HL-60/S4 (cell line): ENCODE data around the gene DNAI2.

Source experiments
- in situ Hi-C: fragments of 300-500 bp; cut with MboI; formaldehyde crosslinking; loops from 2 replicates; pipeline ENCODE4 v1.14.3; 2022; ENCODE audit warnings: low sequenced_read_pairs

The DNAI2 gene

DNA sequence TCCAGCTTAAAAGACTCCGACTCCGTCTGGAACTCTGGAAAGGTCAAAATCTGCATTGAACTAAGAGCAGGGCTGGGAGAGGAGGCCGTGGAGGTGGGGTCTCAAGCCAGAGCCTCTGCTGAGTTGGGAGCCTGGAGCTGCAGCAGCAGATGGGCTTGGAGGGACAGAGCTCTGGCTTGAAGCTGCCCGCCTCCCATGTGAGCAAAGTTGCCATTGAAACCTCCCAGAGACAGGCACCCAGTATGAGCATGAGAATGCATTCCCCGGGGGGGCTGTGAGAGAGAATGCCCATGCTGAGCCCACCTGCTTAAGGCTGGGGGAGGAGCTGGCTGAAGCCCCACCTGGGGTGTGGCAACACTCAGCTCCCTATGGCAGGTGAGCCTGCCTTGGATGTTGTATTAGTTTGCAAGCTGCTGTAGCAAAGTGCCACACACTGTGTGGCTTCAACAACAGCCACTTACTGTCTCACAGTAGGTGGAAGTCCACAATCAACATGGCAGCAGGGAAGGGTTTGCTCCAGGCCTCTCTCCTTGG, 61.6 kb downstream of the DNAI2 start:
- in situ Hi-C loops: no loop called here

DNA sequence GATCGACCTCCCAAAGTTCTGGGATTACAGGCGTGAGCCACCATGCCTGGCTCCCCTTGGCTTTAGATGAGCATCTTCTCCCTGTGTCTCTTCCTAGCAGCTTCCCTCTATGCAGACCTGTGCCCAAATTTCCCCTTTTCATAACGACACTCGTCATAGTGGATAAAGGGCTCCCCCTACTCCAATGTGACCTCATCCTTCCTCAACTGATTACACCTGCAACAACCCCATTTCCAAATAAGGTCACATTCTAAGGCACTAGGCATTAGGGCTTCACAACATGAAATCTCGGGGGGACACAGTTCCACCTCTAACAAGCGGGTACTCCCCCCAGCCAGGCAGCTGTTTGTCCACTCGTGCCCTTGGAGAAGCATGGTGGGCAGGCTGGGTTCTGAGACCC, 62.3 kb downstream of the DNAI2 start:
- in situ Hi-C loops: no loop called here

DNA sequence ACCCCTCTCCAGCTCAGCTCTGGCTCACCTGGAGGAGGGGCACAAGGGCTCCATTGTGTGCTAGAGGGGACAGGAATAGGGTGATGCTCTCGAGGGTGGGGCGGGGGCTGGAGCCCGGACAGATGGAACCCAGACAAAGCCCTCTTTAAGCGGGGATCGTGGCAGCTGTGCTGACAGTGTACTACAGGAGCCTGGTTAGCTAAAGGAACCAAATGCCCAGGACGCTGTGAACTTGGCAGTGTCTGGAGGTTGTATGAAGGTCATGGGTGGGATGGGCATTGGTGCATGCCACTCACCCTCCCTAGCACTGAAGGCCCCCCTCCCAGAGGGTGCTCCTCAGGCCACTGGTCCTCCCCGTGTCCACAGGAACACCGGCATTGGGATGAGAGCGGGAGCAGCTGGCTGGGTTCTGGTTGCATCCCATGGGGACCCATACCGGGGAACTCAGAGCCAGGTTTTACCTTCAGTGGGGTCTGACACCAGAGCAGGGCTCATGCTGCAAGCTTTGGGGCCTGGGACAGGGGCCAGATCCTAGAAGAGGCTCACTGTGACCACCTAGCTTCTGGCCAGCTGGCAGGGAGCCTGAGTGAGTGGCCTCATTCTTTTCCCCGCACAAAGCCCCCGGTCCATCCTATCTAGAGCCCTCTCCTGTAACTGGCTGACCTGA, 63.9 kb downstream of the DNAI2 start:
- in situ Hi-C loops: no loop called here

DNA sequence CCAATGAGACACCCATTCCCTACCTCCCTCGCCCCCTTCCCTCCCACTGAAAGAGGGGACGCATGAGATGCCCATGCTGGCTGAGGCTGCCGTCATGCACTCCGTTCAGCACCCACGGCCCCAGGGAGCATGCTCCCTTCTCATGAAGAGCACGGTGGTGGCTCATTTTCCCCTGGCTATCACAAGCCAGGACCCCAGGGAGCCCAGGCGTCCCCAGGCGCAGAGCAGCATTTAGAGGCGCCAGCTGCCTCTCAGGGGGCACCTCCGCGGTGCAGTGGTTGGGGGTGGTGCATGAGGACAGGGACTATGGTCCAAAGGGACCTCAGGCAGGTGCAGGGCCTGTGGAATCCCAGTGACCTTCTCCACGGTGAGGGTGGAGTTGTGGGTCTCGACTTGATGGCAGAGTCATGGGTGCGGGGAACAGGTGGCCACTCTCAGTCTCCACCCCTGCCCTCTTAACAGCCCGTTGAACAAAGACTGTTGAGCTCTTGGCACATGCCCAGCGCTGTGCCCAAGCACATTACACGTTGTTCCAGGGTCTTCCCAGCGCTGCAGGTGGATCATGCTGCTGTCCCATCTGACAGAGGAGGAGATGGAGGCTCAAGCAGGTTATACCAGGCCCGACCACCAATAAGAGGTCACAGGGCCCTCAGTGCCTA, 65.6 kb downstream of the DNAI2 start:
- in situ Hi-C loops: no loop called here

DNA sequence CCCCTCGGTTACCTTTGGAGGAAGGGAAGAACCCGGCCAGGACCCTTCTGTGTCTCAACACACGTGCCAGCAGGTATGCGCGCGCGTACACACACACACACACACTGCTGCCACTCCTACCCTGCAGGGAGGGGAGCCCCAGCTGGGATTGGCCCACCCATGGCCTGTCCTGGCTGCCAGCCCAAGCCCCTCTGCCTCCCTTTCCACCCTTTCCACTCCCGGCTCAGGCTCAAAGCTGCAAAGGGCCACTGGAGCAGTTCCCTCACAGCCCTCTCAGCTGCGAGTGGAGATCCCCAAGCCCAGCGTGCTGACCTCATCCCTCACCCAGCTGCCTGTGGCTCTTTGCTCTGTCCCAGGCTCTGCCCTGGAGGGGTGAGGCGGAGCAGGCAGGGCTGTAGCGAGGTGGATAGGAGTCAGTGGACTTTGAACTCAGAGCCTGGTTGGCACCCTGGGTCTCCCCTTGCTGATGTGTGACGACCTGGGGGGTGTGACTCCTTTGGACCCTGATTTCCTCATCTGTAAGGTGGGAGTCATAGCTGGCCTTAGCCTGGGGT, 66.5 kb downstream of the DNAI2 start:
- in situ Hi-C loops: no loop called here

DNA sequence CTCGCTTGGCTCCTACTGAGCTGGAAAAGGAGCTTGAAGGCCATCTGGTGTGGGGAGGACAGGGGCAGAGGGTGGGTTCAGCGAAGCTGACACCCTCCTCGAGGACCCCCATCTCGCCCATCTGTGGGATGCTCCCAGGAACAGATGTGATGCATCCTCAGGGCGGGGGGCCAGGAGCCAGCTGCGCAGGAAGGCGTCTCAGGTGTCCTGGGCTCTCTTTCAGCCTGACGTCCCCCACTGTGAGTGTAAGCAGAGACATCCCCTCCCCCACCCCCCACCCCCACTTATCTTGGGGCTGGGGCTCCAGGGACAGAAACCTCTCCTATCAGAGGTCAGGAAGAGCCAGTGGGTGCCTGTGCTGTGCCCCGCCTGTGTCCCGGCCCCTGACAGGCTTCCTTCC, 68.2 kb downstream of the DNAI2 start:
- in situ Hi-C loops: no loop called here

DNA sequence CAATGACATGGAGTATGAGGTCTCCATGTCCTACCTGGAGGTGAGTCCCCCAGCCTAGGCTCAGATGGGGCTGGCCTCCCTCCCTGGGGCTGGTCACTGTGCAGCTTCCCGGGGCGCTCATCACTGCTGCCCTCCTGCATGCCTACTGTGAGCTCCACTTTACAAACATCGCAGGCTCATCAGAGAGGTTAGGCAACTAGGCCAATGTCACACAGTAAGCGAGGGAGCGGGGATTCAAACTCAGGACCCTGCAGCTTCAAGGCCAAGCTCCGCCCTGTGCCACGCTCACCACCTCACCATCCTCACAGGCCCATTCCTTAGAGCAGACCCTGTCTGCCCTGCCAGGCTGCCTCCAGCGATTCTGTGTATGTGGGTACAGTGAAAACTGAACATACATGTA, 69.1 kb downstream of the DNAI2 start:
- in situ Hi-C loops: no loop called here

DNA sequence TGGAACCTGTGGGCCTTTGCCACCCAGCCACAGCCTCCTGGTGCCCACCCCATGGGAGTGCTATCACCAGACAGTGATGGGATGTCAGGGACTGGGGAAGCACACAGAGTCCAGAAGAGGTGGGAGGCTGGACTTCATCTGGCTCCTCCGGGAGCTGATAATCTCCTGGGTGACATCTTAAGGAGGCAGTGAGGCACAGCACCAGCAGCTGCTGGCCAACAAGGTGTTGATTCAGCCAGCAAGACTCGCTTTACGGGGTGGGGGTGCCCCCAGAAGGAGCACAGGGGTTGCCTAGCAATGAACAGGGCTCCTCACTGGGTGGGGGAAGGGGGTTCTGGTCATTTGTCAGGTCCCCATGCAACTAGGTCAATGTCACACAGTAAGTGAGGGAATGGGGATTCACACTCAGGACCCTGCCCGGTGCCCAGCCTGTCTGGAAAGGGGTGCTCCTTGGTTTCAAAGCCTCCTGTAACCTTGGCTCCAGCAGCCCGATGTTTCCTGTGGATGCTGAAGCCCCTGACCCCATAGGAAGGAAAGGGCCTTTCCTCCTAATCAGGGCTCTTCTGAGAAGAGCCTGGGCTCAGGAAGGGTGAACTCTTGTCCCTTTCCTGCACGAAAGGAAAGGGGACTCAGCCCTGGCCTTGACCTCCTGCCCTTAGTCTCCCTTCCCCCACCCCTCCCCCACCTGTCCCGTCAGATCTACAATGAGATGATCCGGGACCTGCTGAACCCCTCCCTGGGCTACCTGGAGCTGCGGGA, 69.7 kb downstream of the DNAI2 start:
- in situ Hi-C loops: no loop called here

DNA sequence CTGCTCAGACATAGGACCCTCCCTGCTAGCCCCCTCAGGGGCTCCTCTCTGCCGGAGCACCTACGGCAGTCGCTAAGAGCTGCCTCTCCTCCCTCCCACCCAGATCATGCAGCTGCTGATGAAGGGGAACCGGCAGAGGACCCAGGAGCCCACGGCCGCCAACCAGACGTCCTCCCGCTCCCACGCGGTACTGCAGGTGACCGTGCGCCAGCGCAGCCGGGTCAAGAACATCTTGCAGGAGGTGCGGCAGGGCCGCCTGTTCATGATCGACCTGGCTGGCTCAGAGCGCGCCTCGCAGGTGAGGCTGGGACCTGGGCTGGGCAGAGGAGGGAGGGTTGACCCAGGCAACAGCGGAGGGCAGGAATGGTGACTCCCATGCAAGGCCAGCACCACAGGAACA, 70.6 kb downstream of the DNAI2 start:
- in situ Hi-C loops: no loop called here

DNA sequence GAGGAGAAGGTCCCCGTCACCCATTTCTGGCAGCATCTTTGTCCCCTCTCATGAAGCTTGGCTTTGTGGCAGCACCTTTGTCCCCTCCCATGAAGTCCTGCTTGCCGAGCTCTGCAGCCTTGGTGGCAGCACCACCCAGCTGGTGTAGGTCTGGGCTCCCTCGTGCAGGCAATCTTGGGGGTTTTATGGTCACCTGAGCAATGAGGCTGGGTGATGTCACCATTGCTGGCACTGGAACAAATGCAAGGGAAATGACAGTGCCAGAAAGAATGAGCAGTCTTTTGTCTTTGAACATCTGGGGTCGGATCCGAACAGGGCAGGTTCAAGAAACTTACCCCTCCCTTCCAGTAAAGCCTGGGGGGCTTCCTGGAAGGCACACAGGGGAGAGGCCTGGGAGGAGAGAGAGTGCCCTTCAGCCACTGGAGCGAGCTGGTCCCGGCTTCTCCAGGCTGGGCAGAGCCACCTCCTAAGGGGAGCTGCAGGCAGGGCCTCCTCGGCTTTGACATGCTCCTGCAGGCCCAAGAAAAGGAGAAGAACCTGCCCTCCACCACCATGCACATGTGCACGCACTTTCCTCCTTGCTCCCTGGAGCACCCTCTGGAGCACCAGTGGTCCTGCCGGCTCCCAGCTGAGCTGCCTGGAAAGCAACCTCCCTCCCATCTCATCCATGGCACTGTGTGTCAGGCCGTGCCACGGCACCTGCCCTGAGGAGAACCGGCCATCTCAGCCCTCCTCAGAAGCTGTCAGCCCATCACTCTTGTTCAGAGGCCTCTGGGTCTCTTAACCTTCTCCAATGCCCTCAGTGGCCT, 71.6 kb downstream of the DNAI2 start:
- in situ Hi-C loops: no loop called here

DNA sequence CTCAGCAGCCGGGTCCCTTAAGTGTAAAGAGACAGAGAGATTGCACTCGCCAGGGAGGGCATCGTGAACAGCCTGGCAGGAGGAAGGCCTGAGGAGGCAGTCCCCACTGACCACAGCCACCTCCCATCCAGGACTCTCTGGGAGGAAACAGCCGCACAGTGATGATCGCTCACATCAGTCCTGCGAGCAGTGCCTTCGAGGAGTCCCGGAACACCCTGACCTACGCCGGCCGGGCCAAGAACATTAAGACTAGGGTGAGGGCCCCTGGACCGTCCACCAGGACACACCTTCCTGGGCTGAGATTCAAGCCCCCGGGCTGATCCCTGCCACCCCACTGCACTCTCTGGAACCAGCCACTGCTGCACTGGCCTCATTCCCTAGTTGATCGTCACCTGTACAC, 73.6 kb downstream of the DNAI2 start:
- in situ Hi-C loops: no loop called here

DNA sequence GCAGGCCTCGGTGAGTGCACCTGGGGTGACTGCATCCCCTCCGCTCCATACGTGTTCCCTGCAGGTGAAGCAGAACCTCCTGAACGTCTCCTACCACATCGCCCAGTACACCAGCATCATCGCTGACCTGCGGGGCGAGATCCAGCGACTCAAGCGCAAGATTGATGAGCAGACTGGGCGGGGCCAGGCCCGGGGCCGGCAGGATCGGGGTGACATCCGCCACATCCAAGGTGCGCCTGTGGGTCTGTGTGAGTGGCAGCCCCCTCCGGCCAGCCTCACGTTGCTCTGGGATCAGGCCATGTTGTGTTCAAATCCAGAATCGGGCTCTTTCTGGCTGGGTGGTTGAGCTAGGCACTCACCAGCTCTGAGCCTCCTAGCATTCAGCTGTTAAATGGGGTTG, 75.1 kb downstream of the DNAI2 start:
- in situ Hi-C loops: no loop called here

DNA sequence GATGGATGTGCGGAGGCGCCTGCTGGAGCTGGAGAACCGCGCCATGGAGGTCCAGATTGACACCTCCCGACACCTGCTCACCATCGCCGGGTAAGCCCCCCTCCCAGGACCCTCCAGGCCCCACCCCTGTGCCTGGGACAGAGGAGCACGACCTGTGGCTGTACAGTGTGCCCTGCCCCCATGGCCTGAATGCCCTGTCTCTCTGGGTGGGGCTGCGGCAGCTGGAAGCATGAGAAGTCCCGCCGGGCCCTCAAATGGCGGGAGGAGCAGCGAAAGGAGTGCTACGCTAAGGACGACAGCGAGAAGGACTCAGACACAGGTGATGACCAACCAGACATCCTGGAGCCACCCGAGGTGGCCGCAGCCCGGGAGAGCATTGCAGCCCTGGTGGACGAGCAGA, 76.5 kb downstream of the DNAI2 start:
- in situ Hi-C loops: loop anchor here (10.0 kb wide), 1 partner anchor 136 kb away; the partner anchor contains the start of gene TTYH2

DNA sequence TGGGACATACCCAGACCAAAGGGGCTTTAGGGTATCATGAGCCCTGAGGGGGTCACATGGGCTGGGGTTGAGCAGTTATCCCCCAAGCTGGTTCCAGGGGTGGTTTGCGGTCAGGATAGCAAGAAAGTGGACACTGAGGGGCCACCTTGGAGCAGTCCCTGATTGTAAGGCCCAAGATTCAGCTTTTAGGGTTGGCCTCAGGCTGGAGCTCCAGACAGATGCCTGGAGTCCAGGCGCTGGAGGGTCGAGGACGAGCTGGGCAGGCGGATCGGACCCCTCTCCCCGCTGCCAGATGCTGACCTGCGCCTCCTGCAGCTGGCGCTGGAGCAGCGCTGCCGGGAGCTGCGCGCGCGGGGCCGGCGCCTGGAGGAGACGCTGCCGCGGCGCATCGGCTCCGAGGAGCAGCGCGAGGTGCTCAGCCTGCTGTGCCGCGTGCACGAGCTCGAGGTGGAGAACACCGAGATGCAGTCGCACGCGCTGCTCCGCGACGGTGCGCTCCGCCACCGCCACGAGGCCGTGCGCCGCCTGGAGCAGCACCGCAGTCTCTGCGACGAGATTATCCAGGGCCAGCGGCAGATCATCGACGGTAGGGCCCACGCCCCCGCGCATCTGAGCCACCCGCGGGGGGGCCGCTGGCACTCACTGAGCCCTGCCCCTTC, 77.6 kb downstream of the DNAI2 start:
- in situ Hi-C loops: loop anchor here (10.0 kb wide), 1 partner anchor 137 kb away; the partner anchor contains the start of gene TTYH2

DNA sequence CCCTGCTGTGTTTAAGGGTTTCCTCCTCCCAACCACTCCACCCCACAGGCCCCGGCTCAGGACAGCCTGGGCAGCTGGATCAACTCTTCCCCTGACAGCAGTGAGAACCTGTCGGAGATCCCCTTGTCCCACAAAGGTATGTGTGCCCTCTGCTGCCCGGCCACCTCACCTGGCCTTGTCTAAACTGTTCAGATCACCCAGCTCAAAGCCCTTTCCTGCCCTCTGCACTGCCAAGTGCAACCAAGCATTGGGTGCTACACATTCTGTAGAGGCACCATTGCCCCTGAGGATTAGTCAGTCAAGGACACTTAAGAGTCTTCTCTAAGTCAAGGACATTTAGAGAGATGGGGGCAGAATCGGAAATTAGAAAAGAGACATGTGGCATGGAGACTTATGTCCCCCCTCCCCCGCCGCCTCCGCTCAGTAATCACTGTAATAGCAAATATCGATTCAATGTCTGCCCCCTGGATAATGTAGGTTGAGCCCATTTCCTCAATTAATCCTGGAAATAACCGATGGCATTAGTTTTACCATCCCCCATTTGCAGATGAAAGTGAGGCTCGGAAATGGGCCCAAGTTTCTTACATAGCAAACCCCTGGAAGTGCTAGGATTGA, 79.5 kb downstream of the DNAI2 start:
- in situ Hi-C loops: loop anchor here (10.0 kb wide), 1 partner anchor 139 kb away; the partner anchor contains the start of gene TTYH2

DNA sequence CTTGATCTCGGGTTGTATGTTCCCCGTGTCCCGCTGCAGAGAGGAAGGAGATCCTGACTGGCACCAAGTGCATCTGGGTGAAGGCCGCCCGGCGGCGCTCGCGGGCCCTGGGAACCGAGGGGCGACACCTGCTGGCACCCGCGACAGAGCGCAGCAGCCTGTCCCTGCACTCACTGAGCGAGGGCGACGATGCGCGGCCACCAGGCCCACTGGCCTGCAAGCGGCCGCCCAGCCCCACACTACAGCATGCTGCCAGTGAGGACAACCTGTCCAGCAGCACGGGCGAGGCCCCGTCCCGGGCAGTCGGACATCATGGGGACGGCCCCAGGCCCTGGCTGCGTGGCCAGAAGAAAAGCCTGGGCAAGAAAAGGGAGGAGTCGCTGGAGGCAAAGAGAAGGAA, 80.1 kb downstream of the DNAI2 start:
- in situ Hi-C loops: loop anchor here (10.0 kb wide), 1 partner anchor 139 kb away; the partner anchor contains the start of gene TTYH2

DNA sequence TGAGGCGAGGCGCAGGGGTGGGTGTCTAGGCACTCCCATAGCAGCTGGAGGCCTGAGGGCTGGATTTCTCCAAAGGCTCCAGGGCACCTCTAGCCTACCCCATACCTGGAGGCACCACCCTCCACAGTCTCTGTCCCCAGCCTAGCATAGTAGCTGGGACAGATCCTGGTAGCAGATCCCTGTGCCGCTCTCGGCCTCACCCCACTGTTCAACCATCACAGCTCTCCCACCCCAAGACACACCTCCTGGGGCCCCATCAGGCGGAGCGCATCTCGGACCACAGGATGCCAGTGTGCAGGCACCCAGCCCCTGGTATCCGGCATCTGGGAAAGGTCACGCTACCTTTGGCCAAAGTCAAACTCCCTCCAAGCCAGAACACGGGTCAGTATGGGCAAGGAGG, 80.5 kb downstream of the DNAI2 start:
- in situ Hi-C loops: loop anchor here (10.0 kb wide), 1 partner anchor 140 kb away; the partner anchor contains the start of gene TTYH2

DNA sequence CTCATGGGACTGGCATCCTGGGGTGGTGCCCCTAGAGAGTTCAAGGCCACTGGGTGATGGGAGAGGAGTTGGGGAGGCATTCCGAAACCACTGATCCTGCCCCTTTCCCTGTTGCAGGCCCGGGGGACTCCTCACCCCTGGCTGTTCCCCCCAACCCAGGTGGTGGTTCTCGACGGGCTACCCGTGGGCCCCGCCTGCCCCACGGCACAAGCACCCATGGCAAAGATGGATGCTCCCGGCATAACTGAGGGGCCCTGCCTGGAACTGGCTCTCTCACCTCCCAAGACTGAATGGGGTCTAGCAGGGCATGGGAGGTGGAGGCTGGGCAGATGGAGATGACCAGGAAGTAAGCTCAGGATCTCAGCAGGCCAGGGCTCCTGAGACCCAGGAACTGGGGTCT, 81.0 kb downstream of the DNAI2 start:
- in situ Hi-C loops: loop anchor here (10.0 kb wide), 1 partner anchor 140 kb away; the partner anchor contains the start of gene TTYH2
